MM.1S (cell line): ENCODE measurements around the gene ZNF677.
"Not testable (repeated sequence)": the region's sequence is repeated elsewhere in the genome, so short reads cannot be mapped to it uniquely, and the experiment has no call there.

Experiments
- DNase-seq: peaks from one replicate; pipeline ENCODE4 v3.0.0-alpha.2; 2015
- H2AFZ ChIP-seq: fragments of 300-600 bp; sonication (generic); 2 replicates; pipeline ENCODE4 v1.6.0; 2016; ENCODE audit warnings: antibody characterized with exemption, low read length
- H3F3A ChIP-seq: fragments of 300-600 bp; sonication (generic); 2 replicates; pipeline ENCODE4 v1.6.1; 2016; ENCODE audit warnings: mild to moderate bottlenecking, antibody characterized with exemption, low read length, moderate library complexity, mixed read lengths; ENCODE audit not compliant: insufficient read depth
- H3K27ac ChIP-seq: fragments of 300-600 bp; sonication (generic); 2 replicates; pipeline ENCODE4 v1.5.1; 2016; ENCODE audit warnings: mild to moderate bottlenecking, low read length
- H3K27me3 ChIP-seq: fragments of 300-600 bp; sonication (generic); replicated peaks from 2 replicates; pipeline ENCODE4 v1.6.0; 2016; ENCODE audit warnings: low read length; ENCODE audit not compliant: insufficient read depth
- H3K36me3 ChIP-seq: fragments of 300-600 bp; sonication (generic); replicated peaks from 2 replicates; pipeline ENCODE4 v1.6.1; 2016; ENCODE audit warnings: mild to moderate bottlenecking, low read length, mixed read lengths; ENCODE audit not compliant: insufficient read depth
- H3K4me1 ChIP-seq: fragments of 300-600 bp; sonication (generic); 2 replicates; pipeline ENCODE4 v1.6.1; 2016; ENCODE audit warnings: low read length, mixed read lengths
- H3K4me2 ChIP-seq: fragments of 300-600 bp; sonication (generic); 2 replicates; pipeline ENCODE4 v1.6.0; 2016; ENCODE audit warnings: low read depth, low read length
- H3K4me3 ChIP-seq: fragments of 300-600 bp; sonication (generic); 2 replicates; pipeline ENCODE4 v1.5.1; 2016; ENCODE audit warnings: low read length, mixed read lengths
- H3K79me2 ChIP-seq: fragments of 300-600 bp; sonication (generic); 2 replicates; pipeline ENCODE4 v1.6.1; 2016; ENCODE audit warnings: mixed run types, low read length, mixed read lengths
- H3K9ac ChIP-seq: fragments of 300-600 bp; sonication (generic); 2 replicates; pipeline ENCODE4 v1.6.1; 2016; ENCODE audit warnings: low read length, mixed read lengths
- H3K9me2 ChIP-seq: fragments of 300-600 bp; sonication (generic); replicated peaks from 2 replicates; pipeline ENCODE4 v1.6.1; 2016; ENCODE audit warnings: mild to moderate bottlenecking, low read length, mixed read lengths; ENCODE audit not compliant: insufficient read depth
- H3K9me3 ChIP-seq: fragments of 300-600 bp; sonication (generic); replicated peaks from 2 replicates; pipeline ENCODE4 v1.6.1; 2016; ENCODE audit warnings: mild to moderate bottlenecking, low read length, mixed read lengths; ENCODE audit not compliant: insufficient read depth
- H4K20me1 ChIP-seq: fragments of 300-600 bp; sonication (generic); 2 replicates; pipeline ENCODE4 v1.6.1; 2016; ENCODE audit warnings: mild to moderate bottlenecking, low read length, moderate library complexity, mixed read lengths; ENCODE audit not compliant: insufficient read depth
- EZH2 ChIP-seq: fragments of 300-600 bp; sonication (generic); optimal IDR thresholded peaks from 2 replicates; pipeline ENCODE3; 2017; ENCODE audit warnings: low read depth, mild to moderate bottlenecking, antibody characterized with exemption, low read length, mixed read lengths
- EZH2phosphoT487 ChIP-seq: fragments of 300-600 bp; sonication (generic); IDR thresholded peaks from 2 replicates; pipeline ENCODE4 v1.6.1; 2018; ENCODE audit warnings: antibody characterized with exemption, low read length
- TF ChIP-seq, protein P1 (sequence below): fragments of 300-600 bp; sonication (generic); IDR thresholded peaks from 2 replicates; pipeline ENCODE4 v1.5.1; 2016; ENCODE audit warnings: antibody characterized with exemption, low read length, mixed read lengths

Gene ZNF677

DNA sequence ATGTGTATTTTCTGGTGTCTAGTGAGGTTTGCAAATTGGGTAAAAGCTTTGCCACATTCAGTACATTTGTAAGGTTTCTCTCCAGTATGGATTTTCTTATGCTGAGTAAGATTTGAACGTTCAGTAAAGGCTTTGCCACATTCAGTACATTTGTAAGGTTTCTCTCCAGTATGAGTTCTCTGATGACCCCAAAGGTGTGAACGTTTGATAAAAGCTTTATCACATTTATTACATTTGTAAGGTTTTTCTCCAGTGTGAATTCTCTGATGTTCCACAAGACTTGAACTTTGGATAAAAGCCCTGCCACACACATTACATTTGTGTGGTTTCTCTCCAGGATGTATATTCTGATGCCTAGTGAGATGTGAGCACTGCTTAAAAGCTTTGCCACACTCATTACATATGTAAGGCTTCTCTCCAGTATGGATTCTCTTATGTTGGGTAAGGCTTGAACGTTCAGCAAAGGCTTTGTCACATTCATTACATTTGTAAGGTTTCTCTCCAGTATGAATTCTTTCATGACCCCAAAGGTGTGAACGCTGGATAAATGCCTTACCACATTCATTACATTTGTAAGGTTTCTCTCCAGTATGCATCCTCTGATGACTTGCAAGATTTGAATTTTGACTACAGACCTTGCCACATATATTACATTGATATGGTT lies 17.4 kb downstream of the ZNF677 start:
- DNase-seq = no peak
- no peaks in the 10 kb centered on the region for H3K27me3 ChIP-seq
- H4K20me1 ChIP-seq = no peaks in the 10 kb centered on the region
- TF ChIP-seq, protein P1, sequence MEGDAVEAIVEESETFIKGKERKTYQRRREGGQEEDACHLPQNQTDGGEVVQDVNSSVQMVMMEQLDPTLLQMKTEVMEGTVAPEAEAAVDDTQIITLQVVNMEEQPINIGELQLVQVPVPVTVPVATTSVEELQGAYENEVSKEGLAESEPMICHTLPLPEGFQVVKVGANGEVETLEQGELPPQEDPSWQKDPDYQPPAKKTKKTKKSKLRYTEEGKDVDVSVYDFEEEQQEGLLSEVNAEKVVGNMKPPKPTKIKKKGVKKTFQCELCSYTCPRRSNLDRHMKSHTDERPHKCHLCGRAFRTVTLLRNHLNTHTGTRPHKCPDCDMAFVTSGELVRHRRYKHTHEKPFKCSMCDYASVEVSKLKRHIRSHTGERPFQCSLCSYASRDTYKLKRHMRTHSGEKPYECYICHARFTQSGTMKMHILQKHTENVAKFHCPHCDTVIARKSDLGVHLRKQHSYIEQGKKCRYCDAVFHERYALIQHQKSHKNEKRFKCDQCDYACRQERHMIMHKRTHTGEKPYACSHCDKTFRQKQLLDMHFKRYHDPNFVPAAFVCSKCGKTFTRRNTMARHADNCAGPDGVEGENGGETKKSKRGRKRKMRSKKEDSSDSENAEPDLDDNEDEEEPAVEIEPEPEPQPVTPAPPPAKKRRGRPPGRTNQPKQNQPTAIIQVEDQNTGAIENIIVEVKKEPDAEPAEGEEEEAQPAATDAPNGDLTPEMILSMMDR = no peak
- TF ChIP-seq EZH2 (no peak), EZH2phosphoT487 (no peak)
- 0 out of 2 replicates have a peak, but pooled peaks cover 3% of the 10 kb centered on the region for H3K9me3 ChIP-seq
- no peaks in the 10 kb centered on the region for H3K9me2 ChIP-seq
- no peak overlapping the region for H2AFZ ChIP-seq
- no peaks in the 10 kb centered on the region for H3K4me1 ChIP-seq
- no peak overlapping the region for H3K4me2 ChIP-seq
- no peak overlapping the region for H3K4me3 ChIP-seq
- no peak overlapping the region for H3K27ac ChIP-seq
- H3K36me3 ChIP-seq = no peaks in the 10 kb centered on the region
- no peaks in the 10 kb centered on the region for H3K79me2 ChIP-seq
- no peaks in the 10 kb centered on the region for H3F3A ChIP-seq
- H3K9ac ChIP-seq = no peak overlapping the region

DNA sequence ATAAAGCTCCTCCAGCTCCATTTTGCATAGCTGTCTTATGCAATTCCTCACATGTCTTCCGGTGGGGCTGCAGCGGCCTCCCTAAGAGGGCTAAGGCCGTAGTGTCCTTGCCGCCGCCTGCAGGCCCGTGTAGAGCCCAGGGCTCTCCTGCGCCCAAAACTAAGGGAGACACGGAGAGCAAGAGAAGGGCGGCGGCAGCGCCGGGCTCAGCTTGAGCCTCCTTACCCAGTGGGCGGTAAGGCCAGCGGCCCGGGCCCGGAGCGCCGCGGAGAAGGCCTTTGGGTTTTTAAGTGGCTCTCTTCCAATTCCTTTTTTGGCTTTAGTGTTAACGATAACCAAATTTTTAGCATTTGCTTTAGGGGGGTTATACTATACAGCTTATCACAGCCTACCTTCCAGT lies 30.1 kb downstream of the ZNF677 start:
- Histone ChIP-seq H4K20me1 (no peaks in the 10 kb centered on the region), H3K79me2 (no peaks in the 10 kb centered on the region), H3F3A (no peaks in the 10 kb centered on the region), H3K9ac (no peak overlapping the region), H3K27me3 (no peaks in the 10 kb centered on the region), H3K36me3 (no peaks in the 10 kb centered on the region), H3K4me3 (no peak overlapping the region), H2AFZ (no peak overlapping the region), H3K27ac (no peak overlapping the region), H3K4me2 (no peak overlapping the region), H3K4me1 (no peaks in the 10 kb centered on the region), H3K9me2 (no peaks in the 10 kb centered on the region), H3K9me3 (no peaks in the 10 kb centered on the region)
- no peak for DNase-seq
- TF ChIP-seq EZH2phosphoT487 (no peak), EZH2 (no peak)
- TF ChIP-seq, protein P1 = no peak

DNA sequence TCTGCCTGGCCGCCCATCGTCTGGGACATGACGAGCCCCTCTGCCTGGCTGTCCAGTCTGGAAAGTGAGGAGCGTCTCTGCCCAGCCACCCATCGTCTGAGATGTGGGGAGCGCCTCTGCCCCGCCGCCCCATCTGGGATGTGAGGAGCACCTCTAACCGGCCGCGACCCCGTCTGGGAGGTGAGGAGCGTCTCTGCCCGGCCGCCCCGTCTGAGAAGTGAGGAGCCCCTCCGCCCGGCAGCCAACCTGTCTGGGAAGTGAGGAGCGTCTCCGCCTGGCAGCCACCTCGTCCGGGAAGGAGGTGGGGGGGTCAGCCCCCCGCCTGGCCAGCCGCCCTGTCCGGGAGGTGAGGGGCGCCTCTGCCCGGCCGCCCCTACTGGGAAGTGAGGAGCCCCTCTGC lies 32.0 kb downstream of the ZNF677 start:
- not testable (repeated sequence) for H3K79me2 ChIP-seq, H3K4me1 ChIP-seq, H3K27ac ChIP-seq, H3K9me3 ChIP-seq, DNase-seq, H3K36me3 ChIP-seq, H3K9me2 ChIP-seq, H3K4me3 ChIP-seq, H3K4me2 ChIP-seq, H4K20me1 ChIP-seq, H3K9ac ChIP-seq, H3F3A ChIP-seq, H2AFZ ChIP-seq, H3K27me3 ChIP-seq

DNA sequence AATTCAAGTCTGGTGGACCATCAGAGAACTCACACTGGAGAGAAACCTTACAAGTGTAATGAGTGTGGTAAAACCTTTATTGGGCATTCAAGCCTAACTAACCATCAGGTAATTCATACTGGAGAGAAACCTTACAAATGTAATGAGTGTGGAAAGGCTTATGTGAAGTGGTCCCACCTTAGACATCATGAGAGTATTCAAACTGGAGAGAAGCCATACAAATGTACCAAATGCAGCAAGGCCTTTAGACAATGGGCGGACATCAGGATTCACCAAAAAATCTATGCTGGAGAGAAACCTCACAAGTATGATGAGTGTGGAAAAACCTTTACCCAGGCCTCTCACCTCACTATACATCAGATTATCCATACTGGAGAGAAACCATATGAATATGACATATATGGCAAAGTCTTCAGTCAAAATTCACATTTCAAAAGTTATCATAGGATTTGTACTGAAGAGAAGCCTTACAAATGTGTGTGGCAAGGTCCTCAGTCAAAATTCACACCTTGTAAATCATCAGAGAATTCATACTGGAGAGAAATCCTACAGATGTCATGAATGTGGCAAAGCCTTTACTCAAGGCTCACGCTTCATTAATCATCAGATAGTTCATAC lies 41.9 kb downstream of the ZNF677 start:
- no peak overlapping the region for H2AFZ ChIP-seq
- no peak for DNase-seq
- H3K27ac ChIP-seq = no peak overlapping the region
- no peaks in the 10 kb centered on the region for H3K4me1 ChIP-seq
- H3K36me3 ChIP-seq = no peaks in the 10 kb centered on the region
- no peak overlapping the region for H3K4me2 ChIP-seq
- no peaks in the 10 kb centered on the region for H3K9me2 ChIP-seq
- H3K4me3 ChIP-seq = no peak overlapping the region
- no peaks in the 10 kb centered on the region for H4K20me1 ChIP-seq
- no peaks in the 10 kb centered on the region for H3K79me2 ChIP-seq
- TF ChIP-seq, protein P1 = no peak
- TF ChIP-seq EZH2 (no peak), EZH2phosphoT487 (no peak)
- H3K9me3 ChIP-seq = no peaks in the 10 kb centered on the region
- no peaks in the 10 kb centered on the region for H3F3A ChIP-seq
- no peak overlapping the region for H3K9ac ChIP-seq
- no peaks in the 10 kb centered on the region for H3K27me3 ChIP-seq

DNA sequence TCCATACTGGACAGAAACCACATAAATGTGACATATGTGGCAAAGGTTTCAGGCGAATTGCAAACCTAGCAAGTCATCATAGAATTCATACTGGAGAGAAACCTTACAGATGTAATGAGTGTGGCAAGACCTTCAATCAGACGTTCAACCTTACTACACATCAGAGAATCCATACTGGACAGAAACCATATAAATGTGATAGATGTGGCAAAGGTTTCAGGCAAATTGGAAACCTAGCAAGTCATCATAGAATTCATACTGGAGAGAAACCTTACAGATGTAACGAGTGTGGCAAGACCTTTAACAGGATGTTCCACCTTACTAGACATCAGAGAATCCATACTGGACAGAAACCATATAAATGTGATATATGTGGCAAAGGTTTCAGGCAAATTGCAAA lies 43.1 kb downstream of the ZNF677 start:
- not testable (repeated sequence) for H3K4me2 ChIP-seq, H3F3A ChIP-seq, H3K79me2 ChIP-seq, H2AFZ ChIP-seq, H3K27ac ChIP-seq, H3K27me3 ChIP-seq, H4K20me1 ChIP-seq, H3K4me3 ChIP-seq, DNase-seq, H3K9me3 ChIP-seq, H3K4me1 ChIP-seq, H3K36me3 ChIP-seq, H3K9me2 ChIP-seq, H3K9ac ChIP-seq
